GM06990 (cell line): Measurements from ENCODE around the gene KIAA1217.

ENCODE experiments used
- DNase-seq: peaks from one replicate; pipeline ENCODE4 v3.0.0-alpha.2; 2011; ENCODE audit not compliant: insufficient read length; ENCODE audit errors: extremely low read depth
- H3K27me3 ChIP-seq: replicated peaks from 2 replicates; pipeline ENCODE4 v1.6.0; 2011; ENCODE audit warnings: low read length; ENCODE audit not compliant: control insufficient read depth, insufficient read depth
- H3K36me3 ChIP-seq: 2 replicates; pipeline ENCODE4 v1.5.1; 2011; ENCODE audit warnings: low read length; ENCODE audit not compliant: control insufficient read depth, insufficient read depth
- H3K4me3 ChIP-seq: replicated peaks from 2 replicates; pipeline ENCODE4 v1.5.1; 2011; ENCODE audit warnings: low read depth, mild to moderate bottlenecking, control low read depth, low read length
- CTCF ChIP-seq: IDR thresholded peaks from 2 replicates; pipeline ENCODE4 v1.5.1; 2011; ENCODE audit warnings: low read length, control low read depth, mild to moderate bottlenecking, inconsistent platforms; ENCODE audit not compliant: insufficient read depth, poor library complexity, severe bottlenecking

Gene KIAA1217

GRCh38 chr10:24484771-24485170 is 275.8 kb downstream of the KIAA1217 start:
- no peak for TF ChIP-seq CTCF
- Histone ChIP-seq H3K36me3 (peaks cover 2% of the 10 kb centered on the region; the same call in 1 of the 2 replicates), H3K27me3 (no peaks in the 10 kb centered on the region), H3K4me3 (no peak overlapping the region)
- DNase-seq = no peak

- no peak for TF ChIP-seq CTCF
Observed at GRCh38 chr10:24485304-24485703, 276.4 kb downstream of the KIAA1217 start.

GRCh38 chr10:24488631-24489030 is 279.7 kb downstream of the KIAA1217 start:
- no peak for DNase-seq
- TF ChIP-seq CTCF = no peak
- no peak overlapping the region for H3K4me3 ChIP-seq
- H3K27me3 ChIP-seq = no peaks in the 10 kb centered on the region
- H3K36me3 ChIP-seq = peaks cover 2% of the 10 kb centered on the region; the same call in 1 of the 2 replicates

More at GRCh38 chr10:24485304-24485703, 276.4 kb downstream of the KIAA1217 start:
- Histone ChIP-seq H3K36me3 (peaks cover 2% of the 10 kb centered on the region; the same call in 1 of the 2 replicates), H3K27me3 (no peaks in the 10 kb centered on the region), H3K4me3 (no peak overlapping the region)
- DNase-seq = no peak

- no peaks in the 10 kb centered on the region for H3K27me3 ChIP-seq
- H3K4me3 ChIP-seq = no peak overlapping the region
Observed at GRCh38 chr10:24493165-24493564, 284.2 kb downstream of the KIAA1217 start.

GRCh38 chr10:24494236-24494635 is 285.3 kb downstream of the KIAA1217 start:
- no peak for TF ChIP-seq CTCF
- Histone ChIP-seq H3K27me3 (no peaks in the 10 kb centered on the region), H3K36me3 (no peaks in the 10 kb centered on the region), H3K4me3 (no peak overlapping the region)
- DNase-seq = no peak

More at GRCh38 chr10:24493165-24493564, 284.2 kb downstream of the KIAA1217 start:
- DNase-seq = no peak
- TF ChIP-seq CTCF = no peak
- H3K36me3 ChIP-seq = no peaks in the 10 kb centered on the region

GRCh38 chr10:24494777-24495176 is 285.8 kb downstream of the KIAA1217 start:
- Histone ChIP-seq H3K4me3 (no peak overlapping the region), H3K27me3 (no peaks in the 10 kb centered on the region), H3K36me3 (no peaks in the 10 kb centered on the region)
- DNase-seq = no peak
- TF ChIP-seq CTCF = no peak
